GM20000 (cell line): ENCODE measurements around the gene SEMA3B.
"Not testable (repeated sequence)": the region's sequence is repeated elsewhere in the genome, so short reads cannot be mapped to it uniquely, and the experiment has no call there.

Source experiments
- DNase-seq: peaks from one replicate; pipeline ENCODE4 v3.0.0; 2012; ENCODE audit warnings: low spot score
- TF ChIP-seq, protein P1 (sequence below): IDR thresholded peaks from 2 replicates; pipeline ENCODE4 v1.5.1; 2012; ENCODE audit warnings: mild to moderate bottlenecking, control low read depth; ENCODE audit errors: extremely low read depth, missing control alignments

The SEMA3B gene

GRCh38 chr3:50270422-50271224 lies 1.7 kb downstream of the SEMA3B start:
- no peak for DNase-seq
- TF ChIP-seq, protein P1, sequence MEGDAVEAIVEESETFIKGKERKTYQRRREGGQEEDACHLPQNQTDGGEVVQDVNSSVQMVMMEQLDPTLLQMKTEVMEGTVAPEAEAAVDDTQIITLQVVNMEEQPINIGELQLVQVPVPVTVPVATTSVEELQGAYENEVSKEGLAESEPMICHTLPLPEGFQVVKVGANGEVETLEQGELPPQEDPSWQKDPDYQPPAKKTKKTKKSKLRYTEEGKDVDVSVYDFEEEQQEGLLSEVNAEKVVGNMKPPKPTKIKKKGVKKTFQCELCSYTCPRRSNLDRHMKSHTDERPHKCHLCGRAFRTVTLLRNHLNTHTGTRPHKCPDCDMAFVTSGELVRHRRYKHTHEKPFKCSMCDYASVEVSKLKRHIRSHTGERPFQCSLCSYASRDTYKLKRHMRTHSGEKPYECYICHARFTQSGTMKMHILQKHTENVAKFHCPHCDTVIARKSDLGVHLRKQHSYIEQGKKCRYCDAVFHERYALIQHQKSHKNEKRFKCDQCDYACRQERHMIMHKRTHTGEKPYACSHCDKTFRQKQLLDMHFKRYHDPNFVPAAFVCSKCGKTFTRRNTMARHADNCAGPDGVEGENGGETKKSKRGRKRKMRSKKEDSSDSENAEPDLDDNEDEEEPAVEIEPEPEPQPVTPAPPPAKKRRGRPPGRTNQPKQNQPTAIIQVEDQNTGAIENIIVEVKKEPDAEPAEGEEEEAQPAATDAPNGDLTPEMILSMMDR, result no peak

GRCh38 chr3:50271314-50271936 lies 2.5 kb downstream of the SEMA3B start:
- peak; percentile 22 for DNase-seq
- TF ChIP-seq, protein P1, result no peak

- not testable (repeated sequence) for DNase-seq
Observed at GRCh38 chr3:50272538-50272910, 3.6 kb downstream of the SEMA3B start.

- DNase-seq, result peak; percentile 99
- TF ChIP-seq, protein P1, result peak; percentile 94
Observed at GRCh38 chr3:50272911-50273688, 4.2 kb downstream of the SEMA3B start.

- TF ChIP-seq, protein P1, result no peak
- DNase-seq, result no peak
Observed at GRCh38 chr3:50273689-50274065, 4.7 kb downstream of the SEMA3B start.

- TF ChIP-seq, protein P1, result peak; percentile 46
- peak; percentile 84 for DNase-seq
Observed at GRCh38 chr3:50274371-50275104, 5.6 kb downstream of the SEMA3B start.

DNA sequence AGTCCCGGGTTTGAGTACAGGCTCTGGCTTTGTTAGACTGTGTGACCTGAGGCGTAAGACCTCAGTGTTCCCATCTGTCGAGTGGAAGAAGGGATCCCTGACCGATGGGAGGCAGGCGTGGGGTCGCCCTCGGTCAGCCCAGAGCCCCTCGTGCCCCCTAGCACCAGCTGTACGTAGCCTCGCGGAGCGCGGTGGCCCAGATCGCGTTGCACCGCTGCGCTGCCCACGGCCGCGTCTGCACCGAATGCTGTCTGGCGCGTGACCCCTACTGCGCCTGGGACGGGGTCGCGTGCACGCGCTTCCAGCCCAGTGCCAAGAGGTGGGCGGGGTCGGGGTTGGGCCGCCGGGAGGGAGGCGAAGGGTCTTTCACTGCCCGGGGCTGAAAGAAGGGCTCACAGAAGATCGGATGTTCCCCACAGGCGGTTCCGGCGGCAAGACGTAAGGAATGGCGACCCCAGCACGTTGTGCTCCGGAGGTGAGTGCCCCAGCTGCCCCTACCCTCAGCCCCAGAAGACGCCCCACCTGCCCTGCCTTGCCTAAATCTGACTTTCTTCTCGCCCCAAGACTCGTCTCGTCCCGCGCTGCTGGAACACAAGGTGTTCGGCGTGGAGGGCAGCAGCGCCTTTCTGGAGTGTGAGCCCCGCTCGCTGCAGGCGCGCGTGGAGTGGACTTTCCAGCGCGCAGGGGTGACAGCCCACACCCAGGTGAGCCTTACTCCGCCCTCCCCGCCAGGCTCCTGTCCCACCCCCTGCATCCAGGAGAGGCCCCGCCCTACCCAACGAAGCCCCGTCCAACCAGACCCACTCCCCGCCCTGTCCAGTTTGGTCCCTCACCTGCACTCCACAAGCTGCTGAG lies 6.4 kb downstream of the SEMA3B start:
- TF ChIP-seq, protein P1, result no peak
- peak; percentile 50 for DNase-seq
